Motor neuron (in vitro differentiated cells): Measurements from ENCODE around the gene CCM2. TPM values are rescaled to one million over a fixed set of nuclear protein-coding genes. Genes with fewer than 3 reads are reported as not detected.
A peak's percentile ranks its signal among the peaks of the same experiment; 100 is the strongest.

Experiments
- ATAC-seq, 8 experiments: fragments of 200-7000 bp; cut with Tn5 transposase; replicated peaks in 6 of 8; 2 replicates each; pipeline ENCODE4 v1.8.0; 2021; ENCODE audit warnings: mild to moderate bottlenecking in 8 of 8, moderate library complexity in 8 of 8
- H3K27ac ChIP-seq, 2 donors: fragments of 250-450 bp; sonication (Bioruptor Pico); 2 replicates each; pipeline ENCODE4 v1.9.0; 2021; ENCODE audit warnings: antibody characterized with exemption in 2 of 2, mild to moderate bottlenecking in 2 of 2, moderate library complexity in 1 of 2
- H3K4me1 ChIP-seq, 2 donors: fragments of 250-450 bp; sonication (Bioruptor Pico); replicated peaks in 1 of 2; 2 replicates each; pipeline ENCODE4 v1.6.1; 2021; ENCODE audit warnings: antibody characterized with exemption in 2 of 2, mild to moderate bottlenecking in 2 of 2, moderate library complexity in 1 of 2
- H3K4me3 ChIP-seq, 5 donors: fragments of 250-450 bp; sonication (Bioruptor Pico); 2 replicates each; pipeline ENCODE4 v1.9.0; 2021; ENCODE audit warnings: antibody characterized with exemption in 5 of 5, mild to moderate bottlenecking in 5 of 5, moderate library complexity in 4 of 5
- WGBS, 10 experiments: fragments of 450-650 bp; shearing (Covaris generic); methylation state at CpG; one replicate each; pipeline ENCODE4 v1.0.0; 2022; 5-methylcytosine and 5-hydroxymethylcytosine counted together
- in situ Hi-C, 9 experiments: fragments of 400-800 bp; cut with MboI; loops; one replicate each; pipeline ENCODE4 v1.15.0; 2021; ENCODE audit warnings: low sequenced_read_pairs in 9 of 9, low pct_unique_long_range_greater_than_20kb in 2 of 9; ENCODE audit not compliant: unreplicated experiment in 9 of 9
- total RNA-seq, 8 experiments: library from RNA; unstranded; fragments of 300-600 nt; gene quantifications; 2 replicates each; pipeline versions ENCODE4 v1.2.3 to v1.2.4, GENCODE V29; 2022

The CCM2 gene
- total RNA-seq, 8 experiments from 2014 or later = 20.7 to 40.2 (median 27.3) TPM

GRCh38 chr7:44964384-44964830, 35.6 kb upstream of the CCM2 start:
- H3K27ac ChIP-seq = no peak overlapping the region
- WGBS, 10 experiments = 40 to 95% (median 64%) methylated on average over 1 to 4 of the region's 7 CpGs; no CpG with 5 or more reads in 6 of the 10 experiments
- no peak overlapping the region for H3K4me3 ChIP-seq
- peak in 2 of 8 experiments; percentile 2 to 12 for ATAC-seq
- peaks cover 7 to 11% of the 10 kb centered on the region in 2 donors for H3K4me1 ChIP-seq
- in situ Hi-C loops = no loop called here

GRCh38 chr7:44964831-44965440, 35.1 kb upstream of the CCM2 start:
- Histone ChIP-seq H3K4me3 (no peak overlapping the region), H3K4me1 (peaks cover 7 to 11% of the 10 kb centered on the region in 2 donors), H3K27ac (no peak overlapping the region)
- 79 to 100% (median 94%) methylated on average over 1 to 6 of the region's 13 CpGs; no CpG with 5 or more reads in 4 of the 10 experiments for WGBS, 10 experiments
- in situ Hi-C loops = no loop called here
- no peak for ATAC-seq

- 93 to 96% (median 93%) methylated on average over 2 to 5 of the region's 16 CpGs; no CpG with 5 or more reads in 7 of the 10 experiments for WGBS, 10 experiments
- Histone ChIP-seq H3K4me1 (peaks cover 7 to 11% of the 10 kb centered on the region in 2 donors), H3K27ac (no peak overlapping the region), H3K4me3 (no peak overlapping the region)
- no peak for ATAC-seq
- in situ Hi-C loops = no loop called here
Observed at GRCh38 chr7:44965441-44965903, 34.5 kb upstream of the CCM2 start.

DNA sequence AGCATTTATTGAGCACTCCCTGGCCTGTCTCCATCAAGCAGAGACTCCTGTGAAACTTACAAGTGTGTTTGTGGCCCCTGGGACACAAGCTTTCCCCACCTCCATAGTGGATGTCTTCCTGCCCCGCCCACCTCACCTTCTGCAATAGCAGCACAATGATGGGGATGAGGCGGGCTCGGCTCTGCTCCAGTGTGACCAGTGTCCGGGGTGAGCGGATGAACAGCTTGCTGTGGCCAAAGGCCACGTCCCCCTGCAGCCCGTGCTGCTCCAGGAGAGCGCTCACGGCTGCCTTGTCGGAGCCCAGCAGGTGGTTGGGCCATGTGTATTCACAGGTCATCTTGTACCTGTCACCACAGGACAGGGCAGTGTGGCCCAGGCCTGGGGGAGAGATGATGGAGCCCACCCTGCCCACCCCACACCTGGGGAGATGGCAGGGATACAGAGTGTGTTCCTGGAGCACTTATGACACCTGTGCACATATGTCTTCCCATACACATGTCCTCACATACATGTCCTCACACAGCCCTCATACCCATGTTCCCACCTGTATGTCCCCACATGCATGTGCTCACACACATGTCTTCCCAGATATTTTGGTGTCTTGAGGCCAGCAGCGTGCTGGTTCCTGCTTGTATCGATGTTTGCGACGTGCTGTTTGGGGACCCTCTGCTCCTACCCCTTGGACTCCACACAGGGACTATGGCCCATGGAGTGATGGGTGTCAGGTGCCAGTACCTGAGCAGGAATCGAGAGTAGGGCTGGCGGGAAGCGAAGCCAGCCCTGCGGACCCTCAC, 33.9 kb upstream of the CCM2 start:
- WGBS, 10 experiments = 17 to 100% (median 80%) methylated on average over 1 to 6 of the region's 18 CpGs; no CpG with 5 or more reads in 3 of the 10 experiments
- in situ Hi-C loops = no loop called here
- Histone ChIP-seq H3K4me3 (no peak overlapping the region), H3K27ac (no peak overlapping the region), H3K4me1 (peaks cover 7 to 11% of the 10 kb centered on the region in 2 donors)
- no peak for ATAC-seq

GRCh38 chr7:44966731-44967538, 33.1 kb upstream of the CCM2 start:
- ATAC-seq = no peak
- 40 to 88% (median 60%) methylated on average over 1 to 2 of the region's 9 CpGs; no CpG with 5 or more reads in 7 of the 10 experiments for WGBS, 10 experiments
- H3K4me1 ChIP-seq = peaks cover 7 to 16% of the 10 kb centered on the region in 2 donors
- H3K4me3 ChIP-seq = no peak overlapping the region
- in situ Hi-C loops = no loop called here
- H3K27ac ChIP-seq = no peak overlapping the region

DNA sequence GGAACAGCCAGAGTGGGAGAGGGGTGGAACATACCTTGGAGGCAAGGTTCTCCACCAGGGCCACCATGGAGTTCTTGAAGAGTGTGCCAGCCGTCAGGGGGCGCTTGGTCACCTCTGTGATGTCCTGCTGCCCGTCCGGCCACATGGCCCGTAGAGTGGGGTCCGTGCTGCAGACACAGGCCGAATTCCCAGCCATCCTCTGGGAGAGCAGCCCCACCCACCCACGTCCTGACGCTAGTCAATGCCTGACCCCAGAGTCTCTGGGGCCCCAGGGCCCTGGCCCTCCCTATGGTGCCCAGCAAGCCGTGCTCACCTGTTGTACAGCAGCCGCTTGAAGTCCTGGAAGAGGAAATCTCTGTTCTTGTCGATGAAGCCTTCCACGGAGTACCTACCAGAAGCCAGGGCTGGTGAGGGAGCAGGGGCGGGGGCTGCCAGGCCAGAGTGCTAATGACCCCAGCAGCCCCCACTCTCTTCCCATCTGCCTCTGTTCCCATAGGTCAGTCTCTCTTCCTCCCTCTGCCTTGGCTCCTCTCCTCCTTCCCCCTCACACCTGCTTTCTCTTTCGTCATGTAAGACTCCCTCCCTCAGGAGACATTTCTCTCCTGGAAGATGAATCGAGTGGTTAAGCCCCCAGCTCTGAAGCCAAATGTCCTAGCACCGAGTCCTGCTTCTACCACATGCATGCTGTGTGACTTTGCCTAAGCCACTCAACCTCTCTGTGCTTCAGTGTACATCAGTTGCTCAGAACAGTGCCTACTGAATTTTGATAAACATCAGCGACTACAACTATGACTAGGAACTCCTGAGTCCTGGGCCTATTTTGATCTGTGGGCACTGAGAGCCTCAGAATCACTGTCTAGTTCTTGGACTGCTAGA, 32.2 kb upstream of the CCM2 start:
- ATAC-seq = peak in 2 of 8 experiments; percentile 3 to 36
- Histone ChIP-seq H3K4me3 (no peak overlapping the region), H3K27ac (no peak overlapping the region), H3K4me1 (peaks cover 0 to 8% of the 10 kb centered on the region in 2 donors)
- in situ Hi-C loops = no loop called here
- 29 to 100% (median 71%) methylated on average over 1 to 4 of the region's 18 CpGs; no CpG with 5 or more reads in 2 of the 10 experiments for WGBS, 10 experiments

DNA sequence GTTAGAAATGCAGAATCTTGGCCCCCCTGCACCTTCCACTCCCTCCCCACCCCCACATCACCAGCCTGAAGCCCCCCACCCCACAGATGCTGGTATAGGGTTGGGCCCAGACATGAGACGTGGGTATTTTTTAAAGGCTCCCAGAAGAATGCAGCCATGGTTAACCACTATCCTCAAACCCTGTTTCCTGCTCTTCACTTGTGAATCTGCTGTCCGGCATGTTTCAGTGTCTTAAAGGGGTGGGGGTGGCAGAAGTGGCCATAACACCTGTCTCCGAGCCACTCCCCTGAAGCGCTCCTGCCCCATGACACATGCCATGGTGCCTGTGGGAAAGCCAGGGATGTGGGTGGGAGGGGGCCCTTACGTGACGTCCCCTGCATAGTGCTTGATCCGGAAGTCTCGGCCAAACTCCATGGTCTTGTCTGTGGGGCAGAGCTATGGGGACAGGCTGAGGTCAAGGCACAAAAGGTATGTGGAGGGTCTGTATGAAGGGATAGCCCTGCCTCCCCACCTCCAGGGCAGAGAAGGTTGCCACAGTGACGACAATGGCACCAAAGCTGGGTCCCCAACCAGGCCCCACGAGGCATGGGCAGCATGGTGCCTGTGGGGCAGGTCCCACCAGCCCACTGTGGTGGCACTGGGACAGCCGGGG, 30.8 kb upstream of the CCM2 start:
- 100% methylated on average over 1 of the region's 11 CpGs; no CpG with 5 or more reads in 9 of the 10 experiments for WGBS, 10 experiments
- no peak for ATAC-seq
- Histone ChIP-seq H3K4me3 (no peak overlapping the region), H3K27ac (no peak overlapping the region), H3K4me1 (peaks cover 0 to 5% of the 10 kb centered on the region in 2 donors)
- in situ Hi-C loops = no loop called here

GRCh38 chr7:44969701-44970522, 30.1 kb upstream of the CCM2 start:
- Histone ChIP-seq H3K4me1 (peaks cover 0 to 5% of the 10 kb centered on the region in 2 donors), H3K4me3 (no peak overlapping the region), H3K27ac (no peak overlapping the region)
- 0 to 87% (median 76%) methylated on average over 1 to 7 of the region's 21 CpGs; no CpG with 5 or more reads in 4 of the 10 experiments for WGBS, 10 experiments
- ATAC-seq = no peak
- in situ Hi-C loops = no loop called here

DNA sequence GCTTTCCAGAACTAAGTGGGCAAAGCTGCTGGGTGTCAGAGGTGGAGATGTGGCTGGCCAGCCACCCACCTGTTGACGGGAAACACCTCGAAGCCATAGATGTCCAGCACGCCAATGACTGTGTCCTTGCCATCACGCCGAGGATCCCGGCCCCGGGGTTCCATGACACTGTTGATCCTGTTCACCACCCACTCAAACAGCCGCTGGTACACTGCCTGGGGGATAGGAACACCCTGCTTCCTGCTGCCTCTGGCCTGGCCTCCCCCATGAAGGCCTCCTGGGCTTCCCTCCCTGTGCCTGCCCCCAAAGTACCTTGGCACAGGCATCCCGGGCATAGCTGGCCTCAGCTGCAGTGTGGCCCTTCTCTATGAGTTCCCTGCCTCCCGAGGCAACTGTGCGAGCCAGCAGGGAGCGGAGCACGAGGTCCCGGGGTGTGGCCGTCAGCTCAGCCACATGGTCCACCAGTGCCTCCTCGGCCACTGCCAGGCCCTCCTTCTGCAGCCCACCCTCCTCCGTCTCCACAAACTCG, 29.4 kb upstream of the CCM2 start:
- Histone ChIP-seq H3K27ac (no peak overlapping the region), H3K4me1 (peaks cover 0 to 5% of the 10 kb centered on the region in 2 donors), H3K4me3 (no peak overlapping the region)
- in situ Hi-C loops = no loop called here
- WGBS, 10 experiments = 33 to 97% (median 69%) methylated on average over 1 to 10 of the region's 18 CpGs; no CpG with 5 or more reads in 4 of the 10 experiments
- ATAC-seq = no peak

DNA sequence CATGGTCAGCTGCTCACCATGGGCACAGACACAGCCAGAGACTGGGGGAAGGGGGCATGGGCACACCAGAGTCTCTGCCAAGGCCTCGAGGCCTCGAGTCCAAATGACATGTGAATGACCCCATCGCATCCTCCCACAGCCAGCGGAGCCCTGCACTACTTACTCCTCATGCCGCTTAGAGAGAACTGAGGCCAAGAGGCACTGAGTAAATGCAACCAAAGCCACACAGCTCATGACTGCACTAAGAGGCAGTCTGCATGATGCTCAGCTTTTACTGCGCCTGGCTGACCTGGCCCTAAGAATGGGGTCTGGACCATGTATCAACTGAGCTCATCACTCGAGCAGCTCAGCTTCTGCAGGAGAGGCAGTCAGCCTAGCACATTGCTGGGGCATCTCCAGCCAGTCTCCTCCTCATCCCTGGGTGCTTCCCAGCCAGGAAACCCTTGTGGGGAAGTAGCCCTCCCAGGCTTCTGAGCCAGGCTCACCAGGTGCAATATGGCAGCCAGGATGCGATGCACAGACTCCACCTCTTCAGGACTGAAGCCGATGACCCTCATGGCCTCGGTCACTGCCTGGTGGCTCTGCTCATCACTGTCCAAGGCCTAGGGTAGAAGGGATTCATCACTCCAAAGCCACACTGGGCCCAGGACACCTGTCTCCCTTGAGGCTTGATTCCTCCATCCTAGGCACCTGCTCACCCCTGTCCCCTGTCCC, 28.7 kb upstream of the CCM2 start:
- peaks cover 0 to 5% of the 10 kb centered on the region in 2 donors for H3K4me1 ChIP-seq
- 58 to 100% (median 70%) methylated on average over 2 to 10 of the region's 10 CpGs; no CpG with 5 or more reads in 4 of the 10 experiments for WGBS, 10 experiments
- no peak for ATAC-seq
- H3K27ac ChIP-seq = peak overlapping the region in 1 of 2 donors; percentile 25
- H3K4me3 ChIP-seq = no peak overlapping the region
- in situ Hi-C loops = no loop called here
